Measurements from ENCODE around the gene VSIG8.

The VSIG8 gene

DNA sequence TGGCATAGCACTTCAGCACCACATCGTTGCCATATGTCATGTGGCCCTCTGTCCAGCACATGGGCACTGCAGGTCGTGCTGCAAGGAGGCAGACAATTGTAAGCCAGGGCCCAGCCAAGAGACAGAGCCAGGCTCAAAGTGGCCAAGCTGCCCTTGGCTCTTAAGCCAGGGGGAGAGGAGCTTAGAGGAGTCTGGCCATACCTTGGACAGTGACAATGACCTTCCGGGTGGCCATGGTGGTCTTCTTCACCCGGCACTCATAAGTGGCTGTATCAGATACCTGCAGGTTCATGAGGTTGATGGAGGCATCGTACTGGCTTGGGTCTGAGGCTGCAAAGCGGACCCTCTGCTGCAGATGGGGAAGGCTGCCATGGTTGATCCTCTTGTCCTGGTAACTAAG is 4.6 kb downstream of the VSIG8 start:
- DNase-seq (ENCODE audit: low spot score): no peak

DNA sequence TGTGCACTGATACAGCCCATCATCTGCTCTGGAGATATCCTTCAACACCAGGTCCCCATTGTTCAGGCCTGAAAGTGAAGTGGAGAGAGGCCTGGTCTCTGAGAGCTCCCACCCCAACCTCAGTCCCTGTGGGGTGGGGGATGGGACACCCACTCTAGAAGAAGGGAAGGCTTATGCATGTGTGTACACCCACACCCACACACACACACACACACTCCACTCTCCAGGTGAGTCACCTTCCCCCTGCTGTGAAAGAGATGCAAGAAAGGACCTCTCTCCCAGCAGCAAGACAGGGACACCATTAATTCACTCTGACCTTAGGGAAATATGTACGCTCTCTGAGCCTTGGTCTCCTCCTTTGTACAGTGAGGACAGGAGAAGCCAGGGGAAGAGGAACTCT is 5.9 kb downstream of the VSIG8 start:
- no peak for DNase-seq (ENCODE audit: low spot score)

DNA sequence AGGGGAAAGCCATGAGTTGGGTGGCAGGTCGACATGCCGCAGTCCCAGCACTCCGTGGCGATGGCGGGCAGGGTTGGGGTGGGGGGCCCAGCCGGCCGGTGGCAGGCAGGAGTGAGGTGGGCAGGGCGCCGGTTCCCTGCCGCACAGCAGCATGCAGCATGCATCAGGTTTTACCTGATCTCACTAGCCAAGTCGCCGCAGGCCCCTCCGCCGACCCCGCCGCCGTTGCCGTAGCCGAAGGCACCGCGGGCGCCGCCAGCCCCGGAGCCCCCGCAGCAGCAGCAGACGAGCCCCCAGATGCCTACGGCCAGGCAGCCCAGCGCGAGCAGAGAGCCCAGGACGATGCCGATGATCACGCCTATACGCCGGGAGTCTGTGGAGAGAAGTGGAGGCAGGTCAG is 6.7 kb downstream of the VSIG8 start:
- DNase-seq (ENCODE audit: low spot score): no peak

DNA sequence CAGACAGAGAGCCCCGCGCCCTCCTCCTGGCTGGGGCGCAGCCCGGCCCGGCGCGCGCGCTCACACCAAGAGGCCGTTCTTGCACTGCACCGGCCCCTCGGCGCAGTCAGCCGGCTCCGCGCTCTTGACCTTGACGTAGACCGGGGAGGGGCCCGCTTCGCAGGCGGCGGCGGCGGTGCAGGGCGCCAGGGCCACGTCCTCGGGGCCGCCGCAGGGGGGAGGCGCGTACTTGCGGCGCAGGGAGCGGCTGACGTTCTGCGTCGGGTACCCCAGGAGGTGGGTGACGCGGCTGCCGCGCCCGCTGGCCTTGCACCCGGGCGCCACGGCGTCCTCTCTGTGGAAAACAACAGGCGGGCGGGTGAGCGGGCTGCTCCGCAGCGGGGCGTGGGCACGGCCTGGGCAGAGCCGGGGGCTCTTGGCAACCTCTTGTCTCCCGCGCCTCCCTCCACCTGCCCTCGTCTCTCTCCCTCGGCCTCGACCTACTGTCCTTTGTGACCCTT is 7.7 kb downstream of the VSIG8 start:
- peak; percentile 75 for DNase-seq (ENCODE audit: low spot score)

DNA sequence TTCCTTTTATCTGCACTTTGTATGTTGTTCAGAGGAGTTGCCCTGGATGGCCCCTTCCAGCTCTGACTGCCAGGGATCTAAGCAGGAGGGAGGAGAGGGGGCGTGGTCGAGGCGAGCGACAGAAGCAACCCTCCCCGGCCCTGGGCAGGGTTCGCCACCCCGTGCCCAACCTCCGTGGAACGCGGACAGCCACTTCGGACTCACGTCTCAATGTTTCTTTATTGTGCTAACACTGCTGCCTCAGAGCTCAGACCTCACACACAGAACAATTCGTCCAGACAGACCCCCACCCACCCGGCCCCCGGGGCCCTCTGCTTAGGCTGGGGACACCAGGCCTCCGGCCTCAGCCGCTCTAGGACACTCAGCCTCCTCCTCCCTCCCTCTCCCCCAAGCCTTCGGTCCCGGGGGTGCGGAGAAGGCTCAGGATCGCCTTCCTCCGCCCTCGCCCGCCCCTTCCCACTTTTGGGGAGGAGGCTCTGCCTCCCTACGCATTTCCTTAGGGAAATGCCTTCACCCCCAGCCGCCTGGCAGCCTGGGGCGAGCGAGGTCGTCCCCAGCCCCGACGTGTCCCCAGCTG is 8.3 kb downstream of the VSIG8 start:
- peak; percentile 36 for DNase-seq (ENCODE audit: low spot score)

DNA sequence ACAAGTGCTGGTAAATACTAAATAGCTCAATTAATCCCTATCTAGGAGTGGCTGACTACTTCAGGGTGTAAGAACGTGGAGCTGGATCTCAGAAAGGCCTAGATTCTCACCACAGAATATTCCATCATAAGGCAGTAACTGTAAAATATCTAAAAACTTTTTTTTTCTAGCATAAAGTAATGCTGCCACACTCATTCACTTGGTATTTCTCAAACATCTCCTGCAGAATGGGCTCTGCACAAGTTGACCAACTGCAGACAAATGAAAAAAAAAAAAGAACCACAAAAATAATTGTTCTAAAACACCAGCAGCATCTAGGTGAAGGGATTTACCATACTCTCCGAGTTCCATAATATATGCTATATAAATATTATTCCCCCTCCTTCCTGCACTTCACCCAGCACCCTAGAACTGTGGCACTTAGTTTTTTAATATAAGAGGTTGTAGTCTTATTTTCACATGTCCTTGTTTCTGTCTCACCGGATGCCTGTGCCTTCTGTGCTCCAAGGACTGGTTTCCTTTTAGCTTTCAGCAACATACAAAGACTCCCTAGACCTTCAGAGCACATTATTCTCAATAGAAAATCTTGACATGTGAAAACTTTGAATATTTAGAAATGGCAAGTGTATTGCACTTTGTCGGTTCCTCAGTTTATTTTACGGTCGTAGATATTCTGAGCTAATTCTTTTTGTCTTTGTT is 8.9 kb downstream of the VSIG8 start:
- no peak for DNase-seq (ENCODE audit: low spot score)

DNA sequence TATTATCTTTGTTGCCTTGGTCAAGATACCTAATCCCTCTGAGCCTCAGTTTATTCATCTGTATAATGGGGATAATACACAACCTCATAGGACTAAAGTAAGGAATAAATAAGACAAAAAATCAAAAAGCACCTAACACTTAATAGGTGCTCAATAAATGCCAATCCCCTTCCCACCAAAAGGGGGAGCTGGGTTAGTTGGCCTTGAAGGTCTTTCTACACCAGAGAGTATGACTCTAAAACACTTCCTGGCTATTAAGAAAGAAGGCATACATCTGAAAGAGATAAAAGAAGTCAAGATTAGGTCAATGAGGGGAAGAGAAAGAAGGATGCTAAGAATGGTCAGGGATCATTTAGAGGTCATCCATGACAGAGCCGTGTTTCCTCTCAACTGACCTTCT is 11.1 kb downstream of the VSIG8 start:
- no peak for DNase-seq (ENCODE audit: low spot score)

DNA sequence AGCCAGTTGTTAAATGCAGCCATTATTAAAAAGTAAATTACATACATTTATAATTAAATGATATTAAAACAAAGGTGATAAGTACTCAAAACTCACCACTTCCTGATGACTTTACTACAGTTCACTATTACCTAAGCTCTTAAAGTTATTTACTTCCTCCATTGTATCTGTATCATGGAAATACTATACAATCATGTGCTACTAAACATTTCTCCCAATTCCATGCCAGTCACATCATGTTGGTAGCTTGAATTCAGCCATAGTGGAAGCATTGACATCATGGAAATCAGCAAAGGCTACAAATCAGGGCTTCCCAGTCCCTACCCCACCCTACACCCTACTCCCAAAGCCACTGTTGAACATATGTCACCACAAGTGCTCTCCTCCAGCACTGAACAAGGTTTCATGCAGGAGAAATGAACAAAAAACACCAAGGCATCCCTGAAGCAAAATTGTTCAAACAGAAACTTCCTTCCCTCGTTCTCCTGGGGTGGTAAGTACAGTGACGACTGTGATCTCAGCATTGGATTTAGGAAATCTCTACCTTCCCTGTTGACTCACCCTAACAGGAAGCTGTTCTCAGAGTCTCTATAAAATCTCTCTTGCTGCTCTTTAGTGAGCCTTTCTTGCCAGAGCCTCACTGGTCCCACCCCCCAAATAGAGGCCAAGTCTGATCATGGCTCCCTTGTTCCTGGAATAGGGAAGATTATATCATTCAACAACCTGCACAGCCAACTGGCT is 12.7 kb downstream of the VSIG8 start:
- no peak for DNase-seq (ENCODE audit: low spot score)

DNA sequence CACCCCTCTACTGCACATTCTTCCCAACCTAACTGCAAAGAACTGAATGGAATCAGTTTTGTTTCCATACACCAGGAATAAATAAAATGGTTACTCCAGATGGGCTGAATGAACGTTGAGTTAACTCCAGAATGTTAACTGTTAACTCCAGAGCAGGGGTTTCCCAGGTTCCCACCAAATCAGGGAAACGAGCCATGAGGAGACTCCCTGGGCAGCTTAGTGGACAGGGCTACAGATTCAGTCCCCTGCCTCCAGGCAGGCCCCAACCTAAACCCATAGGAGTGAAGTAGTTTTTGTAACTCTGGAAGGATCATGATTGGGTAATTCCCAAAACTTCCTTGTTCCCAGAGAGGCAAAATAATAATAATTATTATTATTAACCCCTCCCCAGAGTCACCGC is 14.1 kb downstream of the VSIG8 start:
- DNase-seq (ENCODE audit: low spot score): no peak

DNA sequence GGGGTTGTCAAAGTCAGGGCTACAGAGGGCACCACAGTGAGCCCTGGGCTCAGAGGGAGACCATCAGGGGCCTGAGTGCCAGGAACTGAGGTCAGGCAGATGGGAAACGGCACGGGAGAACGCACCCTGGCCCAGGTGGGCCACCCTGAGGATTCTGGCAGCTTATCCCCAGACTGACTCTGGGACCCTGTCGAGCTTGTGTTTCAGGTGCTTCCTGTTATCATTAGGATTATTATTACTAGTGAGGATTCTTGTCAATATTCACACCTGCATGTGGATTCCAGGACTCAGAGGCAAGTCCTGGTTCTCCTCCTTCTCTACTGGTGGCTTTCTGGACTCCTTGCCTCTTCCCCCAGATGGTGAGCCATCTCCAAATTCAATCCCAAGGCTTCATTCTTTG is 15.2 kb downstream of the VSIG8 start:
- DNase-seq (ENCODE audit: low spot score): no peak

DNA sequence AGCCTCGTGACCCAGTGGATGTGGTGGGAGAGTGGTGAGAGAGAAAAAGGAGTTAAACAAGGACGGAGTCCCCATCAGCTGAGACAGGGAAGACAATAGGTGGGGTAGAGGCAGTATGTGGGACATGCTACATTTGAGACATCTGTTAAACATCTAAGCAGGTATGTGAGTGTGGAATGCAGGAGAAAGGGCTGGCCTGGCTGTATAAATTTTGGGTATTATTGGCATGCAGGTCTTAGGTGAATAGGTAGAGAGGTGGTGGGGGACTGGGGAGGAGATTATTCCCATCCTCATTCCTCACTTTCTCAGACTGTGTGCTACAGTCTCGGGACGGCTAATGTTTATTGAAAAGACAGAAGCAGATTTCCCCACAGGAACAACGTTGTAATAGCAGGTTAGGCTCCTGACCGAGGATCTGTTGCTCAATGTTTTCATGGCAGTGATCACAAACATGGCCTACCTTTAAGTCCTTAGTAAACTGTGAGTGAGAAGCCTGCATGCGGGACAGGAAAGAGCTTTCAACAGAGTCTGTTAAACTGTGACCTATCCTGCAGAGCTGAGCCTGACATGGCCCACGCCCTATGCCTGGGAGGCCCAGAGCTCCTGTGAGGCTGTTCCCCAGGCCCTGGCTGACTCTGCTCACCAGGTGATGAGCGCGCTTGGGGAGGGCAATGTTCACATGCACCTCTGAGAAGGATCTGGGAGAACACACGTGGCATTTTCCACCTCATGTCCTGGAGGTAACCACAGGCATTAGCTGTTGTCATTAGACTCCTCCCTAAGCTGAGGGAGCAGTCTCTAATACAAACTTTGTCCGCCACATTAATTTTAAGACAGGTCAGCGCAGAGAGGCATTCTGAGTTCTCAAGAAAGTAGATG is 16.5 kb downstream of the VSIG8 start:
- DNase-seq (ENCODE audit: low spot score): no peak

DNA sequence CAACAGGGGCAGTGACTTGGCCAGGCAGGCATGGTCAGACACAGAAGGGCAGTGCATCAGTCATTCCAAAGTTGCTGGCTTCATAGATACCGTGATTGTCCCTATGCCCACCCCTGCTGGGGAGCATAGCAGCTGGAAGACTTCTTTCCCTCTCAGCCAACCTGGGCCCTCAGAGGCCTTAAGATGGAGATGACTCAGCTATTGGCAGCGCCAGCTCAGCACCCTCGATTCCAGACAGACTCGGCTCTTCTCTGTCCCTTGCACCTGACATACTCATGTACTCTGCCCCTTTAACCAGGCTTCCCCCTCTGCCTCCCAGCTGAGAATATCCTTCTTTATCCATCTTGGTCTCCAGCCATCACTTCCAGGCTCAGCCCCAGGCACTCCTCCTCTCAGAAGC is 19.0 kb downstream of the VSIG8 start:
- DNase-seq (ENCODE audit: low spot score): no peak

DNA sequence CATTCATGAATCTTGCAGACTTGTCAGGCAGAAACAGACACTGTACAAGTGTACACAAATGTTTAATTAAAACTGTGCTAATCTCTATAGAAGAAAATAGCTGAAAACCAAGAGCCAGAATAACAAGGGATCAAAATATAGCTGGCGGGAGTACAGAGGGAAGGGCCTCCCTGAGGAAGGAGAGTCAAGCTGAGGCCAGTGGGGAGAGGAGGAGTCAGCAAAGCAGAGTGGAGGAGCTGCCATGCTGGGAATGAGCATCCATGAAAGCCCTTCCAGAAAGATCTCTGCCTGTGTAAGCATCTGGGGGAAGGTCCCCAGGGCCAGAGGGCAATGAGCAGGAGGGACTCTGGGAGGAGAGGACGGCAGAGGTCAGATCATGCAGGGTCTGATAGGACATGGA is 20.7 kb downstream of the VSIG8 start:
- no peak for DNase-seq (ENCODE audit: low spot score)

DNA sequence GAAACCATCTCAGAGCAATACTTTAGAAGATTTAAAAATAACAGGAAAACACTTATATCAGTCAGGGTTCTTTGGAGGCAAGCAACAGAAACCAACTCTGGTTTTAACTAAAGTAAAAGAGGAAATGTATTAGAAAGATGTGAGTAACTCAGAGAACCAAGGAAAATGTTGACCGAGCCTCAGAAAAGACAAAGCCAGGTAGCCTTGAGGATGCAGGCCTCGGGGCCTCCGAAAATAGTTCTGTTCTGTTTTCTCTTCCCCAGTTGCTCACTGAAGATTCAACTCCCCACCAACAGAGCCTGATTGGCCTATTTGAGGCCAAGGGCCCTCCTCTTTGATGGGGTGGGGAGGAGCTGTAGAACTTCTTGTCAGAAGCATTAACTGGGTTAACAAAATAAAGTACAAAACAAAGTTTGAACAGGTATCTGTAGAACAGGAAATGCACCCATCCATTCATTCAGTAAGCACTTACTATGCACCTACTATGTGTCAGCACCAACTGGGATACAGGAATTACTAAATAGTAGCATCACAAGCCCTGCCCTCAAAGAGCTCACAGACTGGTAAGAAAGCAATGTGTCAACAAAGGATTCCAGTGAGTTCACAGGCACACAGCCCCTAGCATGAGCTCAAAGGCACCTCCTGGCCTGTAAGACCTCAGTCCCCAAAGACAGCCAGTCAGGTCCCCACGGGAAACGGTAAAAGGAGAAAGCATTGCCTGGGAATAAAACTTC is 23.2 kb downstream of the VSIG8 start:
- DNase-seq (ENCODE audit: low spot score): no peak

DNA sequence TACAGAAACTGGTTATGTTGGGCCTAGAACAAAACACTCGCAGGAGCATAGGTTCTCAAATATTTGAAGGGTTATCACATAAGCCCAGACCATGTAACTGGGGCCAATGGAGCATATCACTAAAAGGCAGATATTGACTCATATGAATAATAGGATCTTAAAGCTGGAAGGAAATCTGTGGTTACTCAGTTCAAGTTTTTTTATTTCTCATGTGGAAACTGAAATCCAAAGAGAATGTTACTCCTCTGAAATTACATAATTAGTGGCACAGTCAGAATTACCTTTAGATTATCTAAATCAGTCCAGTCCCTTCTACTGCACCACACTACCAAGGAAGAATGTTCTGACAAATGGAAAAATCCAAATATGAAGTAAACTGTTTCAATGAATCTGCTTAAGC is 23.7 kb downstream of the VSIG8 start:
- no peak for DNase-seq (ENCODE audit: low spot score)

DNA sequence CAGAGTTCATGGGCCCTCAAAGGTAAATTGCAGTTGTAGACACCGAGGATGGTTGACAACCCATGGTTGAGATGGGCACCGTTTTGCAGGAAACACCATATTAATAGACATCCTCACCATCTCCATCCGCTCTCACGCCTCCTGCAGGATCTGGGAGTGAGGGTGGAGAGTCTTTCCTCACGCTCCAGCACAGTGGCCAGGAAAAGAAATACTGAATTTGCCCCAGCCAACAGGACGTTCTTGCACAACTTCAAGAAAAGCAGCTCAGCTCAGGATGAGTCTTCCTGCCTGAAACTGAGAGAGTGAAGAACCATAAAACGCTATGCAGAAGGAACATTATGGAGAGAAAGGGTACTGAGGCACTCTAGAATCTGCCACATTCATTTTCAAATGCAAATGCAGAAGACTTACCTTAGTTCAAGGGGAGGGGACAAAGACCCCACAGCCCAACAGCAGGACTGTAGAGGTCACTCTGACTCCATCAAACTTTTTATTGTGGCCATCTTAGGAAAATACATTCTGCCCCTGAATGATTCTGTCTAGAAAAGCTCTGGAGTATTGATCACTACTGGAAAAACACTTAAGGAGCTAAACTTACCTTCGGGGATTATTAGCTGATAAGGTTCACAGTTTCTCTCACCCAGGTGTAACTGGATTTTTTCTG is 26.5 kb downstream of the VSIG8 start:
- no peak for DNase-seq (ENCODE audit: low spot score)

DNA sequence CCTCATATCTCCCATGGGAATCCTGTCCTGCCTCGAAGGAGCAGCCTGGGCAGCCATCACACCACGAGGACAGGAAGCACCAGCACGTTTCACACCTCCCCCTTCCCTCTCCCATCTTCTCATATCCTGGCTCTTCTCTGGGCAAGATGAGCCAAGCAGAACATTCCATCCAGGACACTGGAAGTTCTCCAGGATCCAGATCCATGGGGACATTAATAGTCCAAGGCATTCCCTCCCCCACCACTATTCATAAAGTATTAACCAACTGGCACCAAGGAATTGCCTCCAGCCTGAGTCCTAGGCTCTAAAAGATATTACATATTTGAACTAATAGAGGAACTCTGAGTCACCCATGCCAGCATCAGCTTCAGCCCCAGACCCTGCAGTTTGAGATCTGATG is 27.1 kb downstream of the VSIG8 start:
- no peak for DNase-seq (ENCODE audit: low spot score)

DNA sequence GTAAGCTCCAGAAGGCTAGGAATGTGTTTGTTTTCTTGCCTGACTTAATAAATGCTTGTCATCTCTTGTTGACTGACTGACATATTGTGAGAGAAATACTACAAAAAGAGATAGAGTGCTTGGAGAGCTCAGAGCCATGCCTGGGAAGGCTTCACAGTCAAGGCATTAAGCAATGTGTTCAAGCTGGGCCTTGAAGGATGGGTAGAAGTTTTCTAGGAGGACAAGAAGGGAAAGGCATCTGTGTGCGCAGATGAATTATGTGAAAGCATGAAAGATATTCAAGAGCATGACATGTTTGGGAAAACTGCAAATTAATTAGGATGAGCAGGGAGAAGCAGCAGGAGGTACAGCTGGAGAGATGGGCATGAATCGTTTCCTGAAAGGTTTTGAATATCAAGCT is 30.1 kb downstream of the VSIG8 start:
- no peak for DNase-seq (ENCODE audit: low spot score)

DNA sequence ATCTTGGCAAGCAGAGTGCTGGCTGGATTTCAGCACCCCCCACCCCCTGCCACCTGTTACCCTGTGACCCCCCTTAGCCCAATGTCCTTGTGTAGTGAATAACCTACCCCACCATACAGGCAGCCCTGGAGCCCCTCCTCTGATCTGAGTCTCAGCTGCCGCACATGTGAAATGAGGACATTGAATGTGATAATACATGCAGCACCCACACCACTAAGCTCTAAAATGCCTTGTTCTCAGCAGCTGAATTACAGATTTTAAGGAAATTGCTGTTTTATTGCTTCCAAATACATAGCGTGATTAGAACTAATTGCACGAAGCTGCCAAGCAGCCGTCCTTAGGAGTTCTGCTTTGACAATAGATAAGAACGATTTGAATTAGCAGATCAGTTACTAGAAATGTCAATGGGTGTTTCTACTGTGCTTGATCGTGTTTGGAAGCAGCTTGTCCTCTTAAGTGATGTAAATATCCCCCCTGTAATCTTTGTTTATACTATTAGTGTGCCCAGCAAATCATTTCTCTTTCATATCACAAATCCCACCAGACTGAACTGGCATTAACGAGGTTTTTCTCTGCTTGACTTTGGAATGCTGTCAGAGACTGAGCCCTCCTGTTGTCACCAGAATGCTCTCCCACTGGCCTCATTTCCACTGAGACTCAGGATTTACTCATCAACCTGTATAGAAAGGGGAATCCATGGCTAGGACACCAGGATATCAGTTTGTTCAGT is 30.9 kb downstream of the VSIG8 start:
- no peak for DNase-seq (ENCODE audit: low spot score)

DNA sequence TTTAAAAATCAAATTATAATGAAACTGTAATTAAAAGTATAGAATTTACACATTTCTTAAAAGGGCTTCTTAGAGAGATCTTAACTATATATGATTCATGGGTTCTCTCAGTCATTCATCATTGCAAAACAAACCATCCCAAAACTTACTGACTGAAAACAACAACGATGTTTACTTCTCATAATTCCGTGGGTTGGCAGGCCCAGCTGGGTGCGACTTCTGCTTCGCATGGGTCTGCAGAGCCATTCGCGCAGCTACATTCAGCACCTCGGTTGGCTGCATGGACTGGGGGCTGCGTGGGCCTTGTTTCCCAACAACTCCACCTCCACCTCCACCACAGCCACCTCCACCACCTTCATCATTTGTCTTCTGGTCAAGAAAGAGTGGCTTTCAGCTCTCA is 31.7 kb downstream of the VSIG8 start:
- no peak for DNase-seq (ENCODE audit: low spot score)

Measured in SK-N-DZ (cell line).